ENCODE data around the gene MGAT4D. TPM values are rescaled to one million over a fixed set of nuclear protein-coding genes. Genes with fewer than 3 reads are reported as not detected.
"Not testable (repeated sequence)": the region's sequence is repeated elsewhere in the genome, so short reads cannot be mapped to it uniquely, and the experiment has no call there.

The MGAT4D gene
- total and polyA plus RNA-seq, 2 donors (not counting 1 experiment from before 2014, with no cell fraction given) = not detected

DNA sequence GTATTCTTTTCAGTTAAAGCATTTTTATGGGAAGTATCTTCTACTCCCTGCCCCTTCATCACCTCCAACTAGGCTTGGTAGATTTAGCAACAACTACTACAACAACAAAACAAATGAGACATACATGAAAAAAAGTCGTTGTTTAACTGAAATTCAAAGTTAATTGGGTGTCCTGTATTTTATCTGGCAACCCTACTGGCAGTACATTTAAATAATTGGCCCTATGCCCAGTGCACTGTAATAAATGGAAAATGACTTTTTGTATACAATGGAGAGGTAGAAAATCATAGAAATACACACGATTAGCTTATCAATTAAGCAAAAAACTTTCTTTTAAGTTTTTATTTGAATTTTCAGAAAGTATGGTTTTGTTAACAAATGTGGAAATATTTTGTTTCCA is 49.3 kb downstream of the MGAT4D start:
- Histone ChIP-seq H3K79me2 (ENCODE audit: control insufficient read depth, insufficient read depth, low read length) (no peaks in the 10 kb centered on the region), H2AFZ (ENCODE audit: insufficient read depth, low read depth, low read length, poor library complexity, severe bottlenecking) (no peak overlapping the region), H3K4me1 (ENCODE audit: control insufficient read depth in 2 of 2, insufficient read depth in 2 of 2, low read length in 2 of 2) (no peaks in the 10 kb centered on the region), H3K27me3 (replicated peaks in 1 of 4; ENCODE audit: control extremely low read depth in 1 of 4, control insufficient read depth in 3 of 4, insufficient read depth in 4 of 4, low read length in 3 of 4) (peaks cover 0 to 17% (median 0%) of the 10 kb centered on the region in 4 experiments), H3K9me3 (ENCODE audit: control extremely low read depth in 1 of 3, control insufficient read depth in 2 of 3, insufficient read depth in 1 of 3, low read length in 2 of 3) (no peaks in the 10 kb centered on the region), H3K9ac (ENCODE audit: low read length) (no peak overlapping the region), H3K27ac (ENCODE audit: low read length in 2 of 2) (no peak overlapping the region), H3K36me3 (replicated peaks in 1 of 2; ENCODE audit: control extremely low read depth in 1 of 2, control insufficient read depth in 1 of 2, extremely low read depth in 1 of 2, insufficient read depth in 2 of 2, low read length in 1 of 2) (no peaks in the 10 kb centered on the region), H3K4me3 (ENCODE audit: control extremely low read depth in 1 of 5, extremely low read depth in 1 of 5, insufficient read depth in 1 of 5, low read depth in 2 of 5, low read length in 4 of 5) (no peak overlapping the region), H3K4me2 (replicated peaks; ENCODE audit: low read depth, low read length, poor library complexity, severe bottlenecking) (no peak overlapping the region), H4K20me1 (ENCODE audit: control insufficient read depth, insufficient read depth, low read length, poor library complexity, severe bottlenecking) (no peaks in the 10 kb centered on the region)
- ATAC-seq (ENCODE audit: low read depth) (no peak), DNase-seq (no peak)
- Mint-ChIP-seq H3K4me1 (no peaks in the 10 kb centered on the region), H3K27me3 (peaks cover 41% of the 10 kb centered on the region), H3K4me3 (no peak overlapping the region), H3K9me3 (ENCODE audit: insufficient read depth) (no peaks in the 10 kb centered on the region), H3K27ac (no peak overlapping the region)
- TF ChIP-seq, protein P1, sequence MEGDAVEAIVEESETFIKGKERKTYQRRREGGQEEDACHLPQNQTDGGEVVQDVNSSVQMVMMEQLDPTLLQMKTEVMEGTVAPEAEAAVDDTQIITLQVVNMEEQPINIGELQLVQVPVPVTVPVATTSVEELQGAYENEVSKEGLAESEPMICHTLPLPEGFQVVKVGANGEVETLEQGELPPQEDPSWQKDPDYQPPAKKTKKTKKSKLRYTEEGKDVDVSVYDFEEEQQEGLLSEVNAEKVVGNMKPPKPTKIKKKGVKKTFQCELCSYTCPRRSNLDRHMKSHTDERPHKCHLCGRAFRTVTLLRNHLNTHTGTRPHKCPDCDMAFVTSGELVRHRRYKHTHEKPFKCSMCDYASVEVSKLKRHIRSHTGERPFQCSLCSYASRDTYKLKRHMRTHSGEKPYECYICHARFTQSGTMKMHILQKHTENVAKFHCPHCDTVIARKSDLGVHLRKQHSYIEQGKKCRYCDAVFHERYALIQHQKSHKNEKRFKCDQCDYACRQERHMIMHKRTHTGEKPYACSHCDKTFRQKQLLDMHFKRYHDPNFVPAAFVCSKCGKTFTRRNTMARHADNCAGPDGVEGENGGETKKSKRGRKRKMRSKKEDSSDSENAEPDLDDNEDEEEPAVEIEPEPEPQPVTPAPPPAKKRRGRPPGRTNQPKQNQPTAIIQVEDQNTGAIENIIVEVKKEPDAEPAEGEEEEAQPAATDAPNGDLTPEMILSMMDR (IDR thresholded peaks at IDR 0.05) = no peak
- no peak for TF ChIP-seq EZH2 (IDR thresholded peaks at IDR 0.05; ENCODE audit: borderline replicate concordance, insufficient read depth, low read depth, low read length, poor library complexity, severe bottlenecking)
- no CpG with 5 or more reads among the region's 2 CpGs for WGBS (ENCODE audit: insufficient coverage)
- CTCF ChIA-PET = no interaction called here
- POLR2A ChIA-PET = no interaction called here
- intact Hi-C loops (cut with micrococcal nuclease) = no loop called here

DNA sequence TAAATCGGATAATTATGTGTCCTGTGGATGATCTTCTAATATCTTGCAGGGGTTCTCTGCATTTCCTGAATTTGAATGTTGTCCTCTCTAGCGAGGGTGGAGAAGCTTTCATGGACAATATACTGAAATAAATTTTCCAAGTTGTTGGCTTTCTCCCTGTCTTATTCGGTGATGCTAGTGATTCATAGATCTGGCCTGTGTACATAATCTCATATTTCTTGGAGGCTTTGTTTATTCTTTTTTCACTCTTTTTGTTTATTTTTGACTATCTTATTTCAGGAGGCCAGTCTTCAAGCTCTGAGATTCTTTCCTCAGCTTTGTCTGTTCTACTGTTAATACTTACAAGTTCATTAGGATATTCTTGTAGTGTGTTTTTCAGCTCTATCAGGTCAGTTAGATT is 49.9 kb downstream of the MGAT4D start:
- no peak for ATAC-seq (ENCODE audit: low read depth)
- no peak overlapping the region for H3K4me3 Mint-ChIP-seq
- peaks cover 38% of the 10 kb centered on the region for H3K27me3 Mint-ChIP-seq
- intact Hi-C loops (cut with micrococcal nuclease) = no loop called here
- no peak for DNase-seq
- Histone ChIP-seq H3K36me3 (replicated peaks in 1 of 2; ENCODE audit: control extremely low read depth in 1 of 2, control insufficient read depth in 1 of 2, extremely low read depth in 1 of 2, insufficient read depth in 2 of 2, low read length in 1 of 2) (no peaks in the 10 kb centered on the region), H3K27ac (ENCODE audit: low read length in 2 of 2) (no peak overlapping the region), H3K27me3 (replicated peaks in 1 of 4; ENCODE audit: control extremely low read depth in 1 of 4, control insufficient read depth in 3 of 4, insufficient read depth in 4 of 4, low read length in 3 of 4) (peaks cover 0 to 15% (median 0%) of the 10 kb centered on the region in 4 experiments), H3K4me2 (replicated peaks; ENCODE audit: low read depth, low read length, poor library complexity, severe bottlenecking) (no peak overlapping the region), H4K20me1 (ENCODE audit: control insufficient read depth, insufficient read depth, low read length, poor library complexity, severe bottlenecking) (no peaks in the 10 kb centered on the region), H3K4me3 (ENCODE audit: control extremely low read depth in 1 of 5, extremely low read depth in 1 of 5, insufficient read depth in 1 of 5, low read depth in 2 of 5, low read length in 4 of 5) (no peak overlapping the region), H2AFZ (ENCODE audit: insufficient read depth, low read depth, low read length, poor library complexity, severe bottlenecking) (no peak overlapping the region), H3K79me2 (ENCODE audit: control insufficient read depth, insufficient read depth, low read length) (no peaks in the 10 kb centered on the region), H3K4me1 (ENCODE audit: control insufficient read depth in 2 of 2, insufficient read depth in 2 of 2, low read length in 2 of 2) (no peaks in the 10 kb centered on the region), H3K9me3 (ENCODE audit: control extremely low read depth in 1 of 3, control insufficient read depth in 2 of 3, insufficient read depth in 1 of 3, low read length in 2 of 3) (no peaks in the 10 kb centered on the region), H3K9ac (ENCODE audit: low read length) (no peak overlapping the region)
- POLR2A ChIA-PET = no interaction called here
- H3K27ac Mint-ChIP-seq = no peak overlapping the region
- CTCF ChIA-PET = no interaction called here
- TF ChIP-seq EZH2 (IDR thresholded peaks at IDR 0.05; ENCODE audit: borderline replicate concordance, insufficient read depth, low read depth, low read length, poor library complexity, severe bottlenecking) = no peak
- TF ChIP-seq, protein P1 (IDR thresholded peaks at IDR 0.05) = no peak
- H3K9me3 Mint-ChIP-seq (ENCODE audit: insufficient read depth) = no peaks in the 10 kb centered on the region
- no peaks in the 10 kb centered on the region for H3K4me1 Mint-ChIP-seq
- no CpG with 5 or more reads among the region's 3 CpGs for WGBS (ENCODE audit: insufficient coverage)

- intact Hi-C loops (cut with micrococcal nuclease); H3K9ac ChIP-seq (ENCODE audit: low read length); CTCF ChIA-PET; H3K4me1 Mint-ChIP-seq; H3K36me3 ChIP-seq (replicated peaks in 1 of 2; ENCODE audit: control extremely low read depth in 1 of 2, control insufficient read depth in 1 of 2, extremely low read depth in 1 of 2, insufficient read depth in 2 of 2, low read length in 1 of 2); H3K9me3 Mint-ChIP-seq (ENCODE audit: insufficient read depth); POLR2A ChIA-PET; H3K4me3 Mint-ChIP-seq; H3K27ac ChIP-seq (ENCODE audit: low read length in 2 of 2); DNase-seq; H3K9me3 ChIP-seq (ENCODE audit: control extremely low read depth in 1 of 3, control insufficient read depth in 2 of 3, insufficient read depth in 1 of 3, low read length in 2 of 3); H3K4me1 ChIP-seq (ENCODE audit: control insufficient read depth in 2 of 2, insufficient read depth in 2 of 2, low read length in 2 of 2); H3K4me3 ChIP-seq (ENCODE audit: control extremely low read depth in 1 of 5, extremely low read depth in 1 of 5, insufficient read depth in 1 of 5, low read depth in 2 of 5, low read length in 4 of 5); H3K79me2 ChIP-seq (ENCODE audit: control insufficient read depth, insufficient read depth, low read length); ATAC-seq (ENCODE audit: low read depth); H3K27ac Mint-ChIP-seq; H3K4me2 ChIP-seq (replicated peaks; ENCODE audit: low read depth, low read length, poor library complexity, severe bottlenecking); H3K27me3 ChIP-seq (replicated peaks in 1 of 4; ENCODE audit: control extremely low read depth in 1 of 4, control insufficient read depth in 3 of 4, insufficient read depth in 4 of 4, low read length in 3 of 4); H2AFZ ChIP-seq (ENCODE audit: insufficient read depth, low read depth, low read length, poor library complexity, severe bottlenecking); H4K20me1 ChIP-seq (ENCODE audit: control insufficient read depth, insufficient read depth, low read length, poor library complexity, severe bottlenecking): not testable (repeated sequence)
- WGBS (ENCODE audit: insufficient coverage) = 100% methylated on average over 1 of the region's 4 CpGs
- peaks cover 31% of the 10 kb centered on the region for H3K27me3 Mint-ChIP-seq
Observed at GRCh38 chr4:140444347-140444746, 53.7 kb downstream of the MGAT4D start.
